Measurements from ENCODE around the gene TWIST2.

Gene TWIST2

GRCh38 chr2:238890131-238890530, 42.2 kb downstream of the TWIST2 start:
- DNase-seq (ENCODE audit: low read depth in 2 of 2) = no peak

- DNase-seq (ENCODE audit: low read depth in 2 of 2) = no peak
Measured at GRCh38 chr2:238890618-238891456, 43.0 kb downstream of the TWIST2 start.

- DNase-seq (ENCODE audit: low read depth in 2 of 2) = no peak
Measured at GRCh38 chr2:238891457-238892203, 43.7 kb downstream of the TWIST2 start.

- DNase-seq (ENCODE audit: low read depth in 2 of 2) = no peak
Measured at GRCh38 chr2:238892204-238892500, 44.3 kb downstream of the TWIST2 start.

GRCh38 chr2:238892796-238893195, 44.9 kb downstream of the TWIST2 start:
- DNase-seq (ENCODE audit: low read depth in 2 of 2) = no peak

- DNase-seq (ENCODE audit: low read depth in 2 of 2) = no peak
Measured at GRCh38 chr2:238893349-238894000, 45.6 kb downstream of the TWIST2 start.

- no peak for DNase-seq (ENCODE audit: low read depth in 2 of 2)
Measured at GRCh38 chr2:238894226-238894949, 46.5 kb downstream of the TWIST2 start.

GRCh38 chr2:238894950-238895298, 47.0 kb downstream of the TWIST2 start:
- no peak for DNase-seq (ENCODE audit: low read depth in 2 of 2)

GRCh38 chr2:238895361-238895882, 47.5 kb downstream of the TWIST2 start:
- DNase-seq (ENCODE audit: low read depth in 2 of 2) = no peak

GRCh38 chr2:238895891-238896600, 48.2 kb downstream of the TWIST2 start:
- no peak for DNase-seq (ENCODE audit: low read depth in 2 of 2)

GRCh38 chr2:238896641-238897040, 48.8 kb downstream of the TWIST2 start:
- DNase-seq (ENCODE audit: low read depth in 2 of 2) = no peak

- DNase-seq (ENCODE audit: low read depth in 2 of 2) = no peak
Measured at GRCh38 chr2:238897122-238897880, 49.4 kb downstream of the TWIST2 start.

- no peak for DNase-seq (ENCODE audit: low read depth in 2 of 2)
Measured at GRCh38 chr2:238897911-238898311, 50.0 kb downstream of the TWIST2 start.

GRCh38 chr2:238898534-238899281, 50.8 kb downstream of the TWIST2 start:
- no peak for DNase-seq (ENCODE audit: low read depth in 2 of 2)

GRCh38 chr2:238899386-238899785, 51.5 kb downstream of the TWIST2 start:
- no peak for DNase-seq (ENCODE audit: low read depth in 2 of 2)

- no peak for DNase-seq (ENCODE audit: low read depth in 2 of 2)
Measured at GRCh38 chr2:238900511-238900910, 52.6 kb downstream of the TWIST2 start.

GRCh38 chr2:238901461-238902057, 53.7 kb downstream of the TWIST2 start:
- DNase-seq (ENCODE audit: low read depth in 2 of 2) = no peak

GRCh38 chr2:238902285-238902684, 54.4 kb downstream of the TWIST2 start:
- no peak for DNase-seq (ENCODE audit: low read depth in 2 of 2)

- no peak for DNase-seq (ENCODE audit: low read depth in 2 of 2)
Measured at GRCh38 chr2:238903141-238903540, 55.3 kb downstream of the TWIST2 start.
